Fibroblast of villous mesenchyme (primary cell): ENCODE results near the gene FUNDC2. TPM values are rescaled to one million over a fixed set of nuclear protein-coding genes. Genes with fewer than 3 reads are reported as not detected.

Experiments used
- DNase-seq: peaks from one replicate; pipeline ENCODE4 v3.0.0-alpha.2; 2010; ENCODE audit warnings: low read depth
- H3K4me3 ChIP-seq: 2 replicates; pipeline ENCODE4 v1.5.1; 2011; ENCODE audit warnings: low read depth, mild to moderate bottlenecking, low read length
- total RNA-seq: library from RNA; depleted of rRNA; stranded (reverse); fragments of >200 nt; gene quantifications from 2 replicates; pipeline ENCODE4 v1.2.3, GENCODE V29; 2012
- TF ChIP-seq, protein P1 (sequence below): IDR thresholded peaks from 2 replicates; pipeline ENCODE4 v1.5.1; 2012; ENCODE audit warnings: low read depth, mild to moderate bottlenecking, low read length; ENCODE audit not compliant: insufficient read depth

FUNDC2 gene
- total RNA-seq, 1 donor = 31.5 TPM

GRCh38 chrX:155094468-155095061 lies 67.9 kb downstream of the FUNDC2 start:
- TF ChIP-seq, protein P1, sequence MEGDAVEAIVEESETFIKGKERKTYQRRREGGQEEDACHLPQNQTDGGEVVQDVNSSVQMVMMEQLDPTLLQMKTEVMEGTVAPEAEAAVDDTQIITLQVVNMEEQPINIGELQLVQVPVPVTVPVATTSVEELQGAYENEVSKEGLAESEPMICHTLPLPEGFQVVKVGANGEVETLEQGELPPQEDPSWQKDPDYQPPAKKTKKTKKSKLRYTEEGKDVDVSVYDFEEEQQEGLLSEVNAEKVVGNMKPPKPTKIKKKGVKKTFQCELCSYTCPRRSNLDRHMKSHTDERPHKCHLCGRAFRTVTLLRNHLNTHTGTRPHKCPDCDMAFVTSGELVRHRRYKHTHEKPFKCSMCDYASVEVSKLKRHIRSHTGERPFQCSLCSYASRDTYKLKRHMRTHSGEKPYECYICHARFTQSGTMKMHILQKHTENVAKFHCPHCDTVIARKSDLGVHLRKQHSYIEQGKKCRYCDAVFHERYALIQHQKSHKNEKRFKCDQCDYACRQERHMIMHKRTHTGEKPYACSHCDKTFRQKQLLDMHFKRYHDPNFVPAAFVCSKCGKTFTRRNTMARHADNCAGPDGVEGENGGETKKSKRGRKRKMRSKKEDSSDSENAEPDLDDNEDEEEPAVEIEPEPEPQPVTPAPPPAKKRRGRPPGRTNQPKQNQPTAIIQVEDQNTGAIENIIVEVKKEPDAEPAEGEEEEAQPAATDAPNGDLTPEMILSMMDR = peak; percentile 63
- peak; percentile 38 for DNase-seq
- H3K4me3 ChIP-seq = no peak overlapping the region

- DNase-seq = no peak
- H3K4me3 ChIP-seq = no peak overlapping the region
- TF ChIP-seq, protein P1 = no peak
Observed at GRCh38 chrX:155105919-155106318, 79.3 kb downstream of the FUNDC2 start.

DNA sequence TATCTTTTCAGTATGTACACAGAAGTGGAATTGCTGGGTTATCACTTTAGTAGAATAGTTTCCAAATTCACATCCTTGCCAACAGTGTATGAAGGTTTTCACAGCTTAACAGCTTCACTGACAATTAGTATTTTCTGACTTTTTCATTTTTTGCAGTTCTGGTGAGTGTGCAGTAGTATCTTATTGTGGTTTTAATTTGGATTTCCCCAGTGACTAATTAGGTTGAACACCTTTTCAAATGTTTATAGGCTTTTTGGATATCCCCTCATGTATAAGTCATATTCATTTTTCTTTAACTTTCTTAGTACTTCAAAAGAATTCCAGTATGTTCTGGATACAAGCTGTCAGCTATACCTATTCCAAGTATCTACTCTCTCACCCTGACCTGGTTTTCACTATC lies 81.8 kb downstream of the FUNDC2 start:
- TF ChIP-seq, protein P1 = no peak
- DNase-seq = no peak
- no peak overlapping the region for H3K4me3 ChIP-seq

Other genes starting within 250 kb of the FUNDC2 start
- 11.7 and 17.1 TPM in 2 replicates for gene MPP1, start 221.4 kb upstream of the FUNDC2 start, total RNA-seq
- not detected in 2 replicates for gene SMIM9, start 192.2 kb upstream of the FUNDC2 start, total RNA-seq
- gene F8A1, start 140.5 kb upstream of the FUNDC2 start, total RNA-seq = 2.2 and 4.5 TPM in 2 replicates
- gene F8, start 4.1 kb upstream of the FUNDC2 start, total RNA-seq = 2.2 and 2.3 TPM in 2 replicates
- gene CMC4, start 44.3 kb downstream of the FUNDC2 start, total RNA-seq = 11.0 and 13.8 TPM in 2 replicates
- 2.2 and 13.5 TPM in 2 replicates for gene MTCP1, start 44.3 kb downstream of the FUNDC2 start, total RNA-seq
- gene BRCC3, start 44.7 kb downstream of the FUNDC2 start, total RNA-seq = 8.4 and 11.2 TPM in 2 replicates
- 60.2 and 78.6 TPM in 2 replicates for gene VBP1, start 189.6 kb downstream of the FUNDC2 start, total RNA-seq
- gene RAB39B, start 237.6 kb downstream of the FUNDC2 start, total RNA-seq = under 0.01 and 0.43 TPM in 2 replicates